HG03558 (cell line): ENCODE measurements around the gene RAB8A.
A peak's percentile ranks its signal among the peaks of the same experiment; 100 is the strongest.

ENCODE experiments used
- ATAC-seq: cut with Tn5 transposase; IDR thresholded peaks from one replicate; pipeline ENCODE4 v1.9.1; 2021; ENCODE audit warnings: moderate number of reproducible peaks; ENCODE audit not compliant: unreplicated experiment; ENCODE audit errors: extremely low read depth

RAB8A gene

GRCh38 chr19:16111160-16111908 is at the start of gene RAB8A:
TSS of gene RAB8A (plus strand) at chr19:16111889. CDS start at chr19:16111902, 13 bp downstream.
- ATAC-seq: peak; percentile 62

- ATAC-seq: no peak
Measured at GRCh38 chr19:16061943-16062342, 49.7 kb upstream of the RAB8A start.

- no peak for ATAC-seq
Measured at GRCh38 chr19:16062789-16063188, 48.9 kb upstream of the RAB8A start.

GRCh38 chr19:16064209-16064889 is 47.3 kb upstream of the RAB8A start:
- no peak for ATAC-seq

GRCh38 chr19:16066611-16067104 is 45.0 kb upstream of the RAB8A start:
- ATAC-seq: no peak

GRCh38 chr19:16067205-16067938 is 44.3 kb upstream of the RAB8A start:
- ATAC-seq: no peak

- no peak for ATAC-seq
Measured at GRCh38 chr19:16068696-16069259, 42.9 kb upstream of the RAB8A start.

GRCh38 chr19:16069813-16070365 is 41.8 kb upstream of the RAB8A start:
- no peak for ATAC-seq

GRCh38 chr19:16070366-16070990 is 41.2 kb upstream of the RAB8A start:
- no peak for ATAC-seq

GRCh38 chr19:16071072-16071691 is 40.5 kb upstream of the RAB8A start:
- ATAC-seq: no peak

- no peak for ATAC-seq
Measured at GRCh38 chr19:16073481-16073880, 38.2 kb upstream of the RAB8A start.

GRCh38 chr19:16073988-16074387 is 37.7 kb upstream of the RAB8A start:
- ATAC-seq: no peak

- no peak for ATAC-seq
Measured at GRCh38 chr19:16074488-16075365, 37.0 kb upstream of the RAB8A start.

GRCh38 chr19:16075430-16076153 is 36.1 kb upstream of the RAB8A start:
- no peak for ATAC-seq

- ATAC-seq: peak; percentile 48
Measured at GRCh38 chr19:16076154-16076957, 35.3 kb upstream of the RAB8A start, which contains the start of gene TPM4. TSS of gene TPM4 (plus strand) at chr19:16076495. CDS start at chr19:16076566, 71 bp downstream.

GRCh38 chr19:16076958-16077611 is 34.6 kb upstream of the RAB8A start:
- ATAC-seq: no peak
